H1 (cell line): Measurements from ENCODE around the gene DYNC2I2. TPM values are rescaled to one million over a fixed set of nuclear protein-coding genes. Genes with fewer than 3 reads are reported as not detected.

Experiments used
- SAP30 ChIP-seq: fragments of 300-600 bp; sonication (generic); IDR thresholded peaks from 2 replicates; pipeline ENCODE4 v1.7.1; 2012; ENCODE audit warnings: low read length, moderate library complexity, mild to moderate bottlenecking, inconsistent platforms; ENCODE audit not compliant: insufficient read depth, insufficient replicate concordance
- polyA plus RNA-seq, 7 experiments: library from polyadenylated mRNA; depleted of rRNA in 3 of 7; stranded (reverse) in 5 of 7; unstranded in 2 of 7; fragments of >200 nt in 5 of 7; fragments of 200-250 nt in 2 of 7; gene quantifications; 1 replicate in 5 of 7; 2 replicates in 1 of 7; 4 replicates in 1 of 7; pipeline versions ENCODE4 v1.2.1 to v1.2.3, GENCODE V29; 2011 to 2013; ENCODE audit warnings: missing spikeins in 2 of 7, mixed read lengths in 2 of 7
- total RNA-seq: library from RNA; stranded (reverse); fragmentation: NEBNext Ultra II Directional; extraction: Animal tissue kit (Norgen Biotek cat#: 25700); gene quantifications from 2 replicates; pipeline ENCODE4 v1.2.1, GENCODE V29; 2021
- TF ChIP-seq, protein P1 (sequence below): fragments of 300-600 bp; sonication (generic); IDR thresholded peaks from 2 replicates; pipeline ENCODE4 v1.7.1; 2012; ENCODE audit warnings: low read length, moderate library complexity, mild to moderate bottlenecking, inconsistent platforms; ENCODE audit not compliant: insufficient replicate concordance
- TF ChIP-seq, protein P2 (sequence below), 3 experiments: IDR thresholded peaks; 1 replicate in 2 of 3; 2 replicates in 1 of 3; pipeline versions ENCODE4 v1.5.1 to v1.6.1; 2011; ENCODE audit warnings: low read length in 3 of 3, mild to moderate bottlenecking in 3 of 3, inconsistent platforms in 2 of 3, low read depth in 1 of 3, moderate library complexity in 1 of 3; ENCODE audit not compliant: insufficient read depth in 1 of 3; ENCODE audit errors: control extremely low read depth in 1 of 3

DYNC2I2 gene
- total and polyA plus RNA-seq, 2 of the 8 experiments (the other 6 are each of a cell fraction or from before 2014, with no cell fraction given): 58.0 to 78.5 TPM

DNA sequence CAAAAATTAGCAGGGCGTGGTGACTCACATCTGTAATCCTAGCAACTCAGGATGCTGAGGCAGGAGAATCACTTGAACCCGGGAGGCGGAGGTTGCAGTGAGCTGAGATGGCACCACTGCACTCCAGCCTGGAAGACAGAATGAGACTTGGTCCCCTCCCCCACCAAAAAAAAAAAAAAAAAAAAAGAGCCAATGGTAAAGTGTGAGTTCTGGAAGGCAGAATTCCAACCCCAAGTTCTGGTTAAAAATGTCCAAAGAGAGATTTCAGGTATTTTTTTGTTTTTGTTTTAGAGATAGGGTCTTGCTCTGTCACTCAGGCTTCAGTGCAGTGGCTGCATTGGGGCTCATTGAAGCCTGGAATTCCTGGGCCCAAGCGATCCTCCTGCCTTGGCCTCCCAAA lies 30.8 kb upstream of the DYNC2I2 start (continued):
- TF ChIP-seq, protein P1, sequence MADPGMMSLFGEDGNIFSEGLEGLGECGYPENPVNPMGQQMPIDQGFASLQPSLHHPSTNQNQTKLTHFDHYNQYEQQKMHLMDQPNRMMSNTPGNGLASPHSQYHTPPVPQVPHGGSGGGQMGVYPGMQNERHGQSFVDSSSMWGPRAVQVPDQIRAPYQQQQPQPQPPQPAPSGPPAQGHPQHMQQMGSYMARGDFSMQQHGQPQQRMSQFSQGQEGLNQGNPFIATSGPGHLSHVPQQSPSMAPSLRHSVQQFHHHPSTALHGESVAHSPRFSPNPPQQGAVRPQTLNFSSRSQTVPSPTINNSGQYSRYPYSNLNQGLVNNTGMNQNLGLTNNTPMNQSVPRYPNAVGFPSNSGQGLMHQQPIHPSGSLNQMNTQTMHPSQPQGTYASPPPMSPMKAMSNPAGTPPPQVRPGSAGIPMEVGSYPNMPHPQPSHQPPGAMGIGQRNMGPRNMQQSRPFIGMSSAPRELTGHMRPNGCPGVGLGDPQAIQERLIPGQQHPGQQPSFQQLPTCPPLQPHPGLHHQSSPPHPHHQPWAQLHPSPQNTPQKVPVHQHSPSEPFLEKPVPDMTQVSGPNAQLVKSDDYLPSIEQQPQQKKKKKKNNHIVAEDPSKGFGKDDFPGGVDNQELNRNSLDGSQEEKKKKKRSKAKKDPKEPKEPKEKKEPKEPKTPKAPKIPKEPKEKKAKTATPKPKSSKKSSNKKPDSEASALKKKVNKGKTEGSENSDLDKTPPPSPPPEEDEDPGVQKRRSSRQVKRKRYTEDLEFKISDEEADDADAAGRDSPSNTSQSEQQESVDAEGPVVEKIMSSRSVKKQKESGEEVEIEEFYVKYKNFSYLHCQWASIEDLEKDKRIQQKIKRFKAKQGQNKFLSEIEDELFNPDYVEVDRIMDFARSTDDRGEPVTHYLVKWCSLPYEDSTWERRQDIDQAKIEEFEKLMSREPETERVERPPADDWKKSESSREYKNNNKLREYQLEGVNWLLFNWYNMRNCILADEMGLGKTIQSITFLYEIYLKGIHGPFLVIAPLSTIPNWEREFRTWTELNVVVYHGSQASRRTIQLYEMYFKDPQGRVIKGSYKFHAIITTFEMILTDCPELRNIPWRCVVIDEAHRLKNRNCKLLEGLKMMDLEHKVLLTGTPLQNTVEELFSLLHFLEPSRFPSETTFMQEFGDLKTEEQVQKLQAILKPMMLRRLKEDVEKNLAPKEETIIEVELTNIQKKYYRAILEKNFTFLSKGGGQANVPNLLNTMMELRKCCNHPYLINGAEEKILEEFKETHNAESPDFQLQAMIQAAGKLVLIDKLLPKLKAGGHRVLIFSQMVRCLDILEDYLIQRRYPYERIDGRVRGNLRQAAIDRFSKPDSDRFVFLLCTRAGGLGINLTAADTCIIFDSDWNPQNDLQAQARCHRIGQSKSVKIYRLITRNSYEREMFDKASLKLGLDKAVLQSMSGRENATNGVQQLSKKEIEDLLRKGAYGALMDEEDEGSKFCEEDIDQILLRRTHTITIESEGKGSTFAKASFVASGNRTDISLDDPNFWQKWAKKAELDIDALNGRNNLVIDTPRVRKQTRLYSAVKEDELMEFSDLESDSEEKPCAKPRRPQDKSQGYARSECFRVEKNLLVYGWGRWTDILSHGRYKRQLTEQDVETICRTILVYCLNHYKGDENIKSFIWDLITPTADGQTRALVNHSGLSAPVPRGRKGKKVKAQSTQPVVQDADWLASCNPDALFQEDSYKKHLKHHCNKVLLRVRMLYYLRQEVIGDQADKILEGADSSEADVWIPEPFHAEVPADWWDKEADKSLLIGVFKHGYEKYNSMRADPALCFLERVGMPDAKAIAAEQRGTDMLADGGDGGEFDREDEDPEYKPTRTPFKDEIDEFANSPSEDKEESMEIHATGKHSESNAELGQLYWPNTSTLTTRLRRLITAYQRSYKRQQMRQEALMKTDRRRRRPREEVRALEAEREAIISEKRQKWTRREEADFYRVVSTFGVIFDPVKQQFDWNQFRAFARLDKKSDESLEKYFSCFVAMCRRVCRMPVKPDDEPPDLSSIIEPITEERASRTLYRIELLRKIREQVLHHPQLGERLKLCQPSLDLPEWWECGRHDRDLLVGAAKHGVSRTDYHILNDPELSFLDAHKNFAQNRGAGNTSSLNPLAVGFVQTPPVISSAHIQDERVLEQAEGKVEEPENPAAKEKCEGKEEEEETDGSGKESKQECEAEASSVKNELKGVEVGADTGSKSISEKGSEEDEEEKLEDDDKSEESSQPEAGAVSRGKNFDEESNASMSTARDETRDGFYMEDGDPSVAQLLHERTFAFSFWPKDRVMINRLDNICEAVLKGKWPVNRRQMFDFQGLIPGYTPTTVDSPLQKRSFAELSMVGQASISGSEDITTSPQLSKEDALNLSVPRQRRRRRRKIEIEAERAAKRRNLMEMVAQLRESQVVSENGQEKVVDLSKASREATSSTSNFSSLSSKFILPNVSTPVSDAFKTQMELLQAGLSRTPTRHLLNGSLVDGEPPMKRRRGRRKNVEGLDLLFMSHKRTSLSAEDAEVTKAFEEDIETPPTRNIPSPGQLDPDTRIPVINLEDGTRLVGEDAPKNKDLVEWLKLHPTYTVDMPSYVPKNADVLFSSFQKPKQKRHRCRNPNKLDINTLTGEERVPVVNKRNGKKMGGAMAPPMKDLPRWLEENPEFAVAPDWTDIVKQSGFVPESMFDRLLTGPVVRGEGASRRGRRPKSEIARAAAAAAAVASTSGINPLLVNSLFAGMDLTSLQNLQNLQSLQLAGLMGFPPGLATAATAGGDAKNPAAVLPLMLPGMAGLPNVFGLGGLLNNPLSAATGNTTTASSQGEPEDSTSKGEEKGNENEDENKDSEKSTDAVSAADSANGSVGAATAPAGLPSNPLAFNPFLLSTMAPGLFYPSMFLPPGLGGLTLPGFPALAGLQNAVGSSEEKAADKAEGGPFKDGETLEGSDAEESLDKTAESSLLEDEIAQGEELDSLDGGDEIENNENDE: no peak
- TF ChIP-seq, protein P2, sequence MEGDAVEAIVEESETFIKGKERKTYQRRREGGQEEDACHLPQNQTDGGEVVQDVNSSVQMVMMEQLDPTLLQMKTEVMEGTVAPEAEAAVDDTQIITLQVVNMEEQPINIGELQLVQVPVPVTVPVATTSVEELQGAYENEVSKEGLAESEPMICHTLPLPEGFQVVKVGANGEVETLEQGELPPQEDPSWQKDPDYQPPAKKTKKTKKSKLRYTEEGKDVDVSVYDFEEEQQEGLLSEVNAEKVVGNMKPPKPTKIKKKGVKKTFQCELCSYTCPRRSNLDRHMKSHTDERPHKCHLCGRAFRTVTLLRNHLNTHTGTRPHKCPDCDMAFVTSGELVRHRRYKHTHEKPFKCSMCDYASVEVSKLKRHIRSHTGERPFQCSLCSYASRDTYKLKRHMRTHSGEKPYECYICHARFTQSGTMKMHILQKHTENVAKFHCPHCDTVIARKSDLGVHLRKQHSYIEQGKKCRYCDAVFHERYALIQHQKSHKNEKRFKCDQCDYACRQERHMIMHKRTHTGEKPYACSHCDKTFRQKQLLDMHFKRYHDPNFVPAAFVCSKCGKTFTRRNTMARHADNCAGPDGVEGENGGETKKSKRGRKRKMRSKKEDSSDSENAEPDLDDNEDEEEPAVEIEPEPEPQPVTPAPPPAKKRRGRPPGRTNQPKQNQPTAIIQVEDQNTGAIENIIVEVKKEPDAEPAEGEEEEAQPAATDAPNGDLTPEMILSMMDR (IDR thresholded peaks at IDR 0.05; ENCODE audit: control extremely low read depth in 1 of 3, insufficient read depth in 1 of 3, low read depth in 1 of 3, low read length in 3 of 3): no peak
- TF ChIP-seq SAP30: no peak
